ENCODE data around the gene CYSTM1.

Gene CYSTM1

GRCh38 chr5:140235791-140236551 is 61.0 kb downstream of the CYSTM1 start:
- Histone ChIP-seq H3K4me1 (ENCODE audit: control insufficient read depth, insufficient read depth, low read length) (peaks cover 4% of the 10 kb centered on the region), H3K9me3 (ENCODE audit: control insufficient read depth, insufficient read depth, low read depth, low read length) (no peaks in the 10 kb centered on the region), H3K4me3 (ENCODE audit: low read depth, low read length) (no peak overlapping the region), H3K36me3 (ENCODE audit: control insufficient read depth in 2 of 2, insufficient read depth in 1 of 2, low read length in 2 of 2) (no peaks in the 10 kb centered on the region), H3K27ac (ENCODE audit: extremely low read depth, low read depth, low read length) (no peak overlapping the region)
- ChIA-PET POLR2A (interaction anchor here (0.9 kb wide), 1 partner anchor 111 kb away, joined by 5 read pairs; the partner anchor contains the start of gene HBEGF), CTCF (interaction anchor here (0.6 to 14.6 kb wide), 6 partner anchors 8 to 194 kb away, joined by 3 to 660 read pairs (median 4); partner anchors contain the start of gene HBEGF)
- TF ChIP-seq ZNF2 (tag by site-specific recombination; IDR thresholded peaks at IDR 0.05) (no peak), ZNF518A (tag by site-specific recombination; conservative IDR thresholded peaks at IDR 0.05; ENCODE audit: low read depth) (no peak), ZNF214 (tag by site-specific recombination; IDR thresholded peaks at IDR 0.05; ENCODE audit: borderline replicate concordance) (no peak), PRDM10 (tag by site-specific recombination; IDR thresholded peaks at IDR 0.05) (no peak), ZNF639 (tag by site-specific recombination; IDR thresholded peaks at IDR 0.05) (no peak), ZNF18 (tag by site-specific recombination; IDR thresholded peaks at IDR 0.05) (no peak), ZNF488 (tag by site-specific recombination; IDR thresholded peaks at IDR 0.05) (no peak), ZNF157 (tag by site-specific recombination; IDR thresholded peaks at IDR 0.05) (no peak), ZFP41 (tag by site-specific recombination; IDR thresholded peaks at IDR 0.05; ENCODE audit: borderline replicate concordance) (no peak), ZNF768 (tag by site-specific recombination; IDR thresholded peaks at IDR 0.05) (no peak), ZNF701 (tag by site-specific recombination; IDR thresholded peaks at IDR 0.05) (no peak), BCL6B (tag by site-specific recombination; IDR thresholded peaks at IDR 0.05) (no peak), ZNF354C (tag by site-specific recombination; IDR thresholded peaks at IDR 0.05; ENCODE audit: borderline replicate concordance, low read depth) (no peak), ZBTB11 (tag by site-specific recombination; conservative IDR thresholded peaks at IDR 0.05; ENCODE audit: low read depth) (no peak)
